Liver (tissue), 9 donors: ENCODE data around the gene SORL1. TPM values are rescaled to one million over a fixed set of nuclear protein-coding genes. Genes with fewer than 3 reads are reported as not detected.

Source experiments
- DNase-seq: peaks from one replicate; pipeline ENCODE4 v3.0.0-alpha.2; 2017; ENCODE audit warnings: low spot score
- H3K27ac ChIP-seq, 2 donors: one replicate each; pipeline ENCODE4 v1.7.0; 2013; ENCODE audit warnings: inconsistent platforms in 2 of 2, low read length in 2 of 2, control low read depth in 1 of 2, low read depth in 1 of 2, mild to moderate bottlenecking in 1 of 2
- H3K27me3 ChIP-seq, 4 donors: one replicate each; pipeline versions ENCODE4 v1.6.1 to v1.7.0; 2013; ENCODE audit warnings: low read length in 3 of 4, inconsistent platforms in 1 of 4, mild to moderate bottlenecking in 1 of 4, moderate library complexity in 1 of 4; ENCODE audit not compliant: control insufficient read depth in 4 of 4, insufficient read depth in 4 of 4
- H3K36me3 ChIP-seq, 4 donors: one replicate each; pipeline versions ENCODE4 v1.6.1 to v1.7.0; 2013; ENCODE audit warnings: low read length in 3 of 4, mild to moderate bottlenecking in 3 of 4, low read depth in 1 of 4, moderate library complexity in 1 of 4; ENCODE audit not compliant: control insufficient read depth in 4 of 4, insufficient read depth in 3 of 4
- H3K4me1 ChIP-seq, 4 donors: one replicate each; pipeline versions ENCODE4 v1.6.1 to v1.7.0; 2013; ENCODE audit warnings: low read length in 3 of 4, mild to moderate bottlenecking in 3 of 4, moderate library complexity in 1 of 4; ENCODE audit not compliant: control insufficient read depth in 4 of 4, insufficient read depth in 4 of 4
- H3K4me3 ChIP-seq, 3 donors: one replicate each; pipeline versions ENCODE4 v1.6.1 to v1.7.0; 2013; ENCODE audit warnings: low read length in 3 of 3, control low read depth in 1 of 3, low read depth in 1 of 3, mild to moderate bottlenecking in 1 of 3
- H3K9ac ChIP-seq, 2 donors: one replicate each; pipeline ENCODE4 v1.7.0; 2013; ENCODE audit warnings: low read length in 2 of 2, mild to moderate bottlenecking in 2 of 2, moderate library complexity in 2 of 2, control low read depth in 1 of 2, low read depth in 1 of 2
- H3K9me3 ChIP-seq, 4 donors: one replicate each; pipeline versions ENCODE4 v1.6.1 to v1.7.0; 2013; ENCODE audit warnings: low read length in 3 of 4; ENCODE audit not compliant: control insufficient read depth in 4 of 4
- ATF3 ChIP-seq: IDR thresholded peaks from 2 replicates; pipeline ENCODE4 v1.6.1; 2016; ENCODE audit warnings: antibody characterized with exemption
- EGR1 ChIP-seq, 2 donors: IDR thresholded peaks; 2 replicates each; pipeline ENCODE4 v1.6.1; 2016 to 2018; ENCODE audit warnings: antibody characterized with exemption in 2 of 2, low read depth in 2 of 2
- FOXA1 ChIP-seq: IDR thresholded peaks from 2 replicates; pipeline ENCODE4 v1.6.1; 2016; ENCODE audit warnings: antibody characterized with exemption
- GABPA ChIP-seq, 2 donors: IDR thresholded peaks in 1 of 2; conservative IDR thresholded peaks in 1 of 2; 2 replicates each; pipeline ENCODE4 v1.6.1; 2016; ENCODE audit warnings: antibody characterized with exemption in 2 of 2, mild to moderate bottlenecking in 1 of 2, moderate library complexity in 1 of 2
- HNF4A ChIP-seq, 2 donors: conservative IDR thresholded peaks; 2 replicates each; pipeline ENCODE4 v1.6.1; 2016; ENCODE audit warnings: antibody characterized with exemption in 2 of 2, mild to moderate bottlenecking in 2 of 2
- HNF4G ChIP-seq: IDR thresholded peaks from 2 replicates; pipeline ENCODE4 v1.6.1; 2016; ENCODE audit warnings: antibody characterized with exemption
- JUND ChIP-seq, 2 donors: IDR thresholded peaks; 2 replicates each; pipeline ENCODE4 v1.6.1; 2016; ENCODE audit warnings: antibody characterized with exemption in 2 of 2
- NR2F2 ChIP-seq: IDR thresholded peaks from 2 replicates; pipeline ENCODE4 v1.6.1; 2016; ENCODE audit warnings: antibody characterized with exemption
- REST ChIP-seq: IDR thresholded peaks from 2 replicates; pipeline ENCODE4 v1.6.1; 2016; ENCODE audit warnings: antibody characterized with exemption, mild to moderate bottlenecking
- RXRA ChIP-seq, 2 donors: IDR thresholded peaks; 2 replicates each; pipeline ENCODE4 v1.6.1; 2017 to 2018; ENCODE audit warnings: antibody characterized with exemption in 2 of 2, mild to moderate bottlenecking in 1 of 2
- SP1 ChIP-seq: IDR thresholded peaks from 2 replicates; pipeline ENCODE4 v1.6.1; 2018; ENCODE audit warnings: antibody characterized with exemption, mild to moderate bottlenecking
- TAF1 ChIP-seq: conservative IDR thresholded peaks from 2 replicates; pipeline ENCODE4 v1.6.1; 2016; ENCODE audit warnings: antibody characterized with exemption, mild to moderate bottlenecking
- YY1 ChIP-seq: IDR thresholded peaks from 2 replicates; pipeline ENCODE4 v1.6.1; 2016; ENCODE audit warnings: antibody characterized with exemption, mild to moderate bottlenecking
- WGBS: extraction: QIAGEN DNeasy Blood & Tissue Kit; methylation state at CpG from one replicate; pipeline ENCODE4 v1.1.7; 2013; 5-methylcytosine and 5-hydroxymethylcytosine counted together
- polyA plus RNA-seq, 2 donors: library from polyadenylated mRNA; stranded (reverse) in 1 of 2; unstranded in 1 of 2; fragments of 200-250 nt in 1 of 2; fragments of >200 nt in 1 of 2; fragmentation: Nextera tagmentation in 1 of 2; extraction: Ambion mirVana in 1 of 2; gene quantifications; one replicate each; pipeline versions ENCODE4 v1.2.1 to v1.2.3, GENCODE V29; 2013 to 2015
- total RNA-seq, 2 donors: library from RNA; depleted of rRNA; stranded (reverse); fragments of >200 nt; gene quantifications; one replicate each; pipeline ENCODE4 v1.2.3, GENCODE V29; 2014
- donor health status: healthy.
- donor health status: healthy.
- donor health status: healthy.
- donor health status: healthy.
- donor health status: healthy.

SORL1 gene
- total and polyA plus RNA-seq, 4 donors = 14.6 to 124 (median 25.4) TPM

- H3K36me3 ChIP-seq = peaks cover 0 to 7% (median 0%) of the 10 kb centered on the region in 4 donors
- no peaks in the 10 kb centered on the region for H3K27me3 ChIP-seq
- TF ChIP-seq NR2F2 = no peak
- TF ChIP-seq TAF1 = no peak
- TF ChIP-seq HNF4A (conservative IDR thresholded peaks at IDR 0.05) = peak in 1 of 2 donors; percentile 8
- TF ChIP-seq HNF4G = no peak
- no peak for TF ChIP-seq GABPA (IDR thresholded peaks at IDR 0.05 in 1 of 2, conservative IDR thresholded peaks at IDR 0.05 in 1 of 2)
- TF ChIP-seq SP1 = no peak
- no peak for TF ChIP-seq YY1
- TF ChIP-seq JUND (IDR thresholded peaks at IDR 0.05) = peak in 1 of 2 donors; percentile 48
- peak in 1 of 2 donors; percentile 15 for TF ChIP-seq EGR1 (IDR thresholded peaks at IDR 0.05; ENCODE audit: low read depth in 2 of 2)
- TF ChIP-seq RXRA (IDR thresholded peaks at IDR 0.05) = peak in 1 of 2 donors; percentile 11
- TF ChIP-seq ATF3 = no peak
- no peak overlapping the region for H3K27ac ChIP-seq
- H3K9ac ChIP-seq = no peak overlapping the region
- H3K9me3 ChIP-seq = no peaks in the 10 kb centered on the region
- DNase-seq = no peak
- WGBS = 86% methylated on average over 8 of the region's 8 CpGs
- no peak overlapping the region for H3K4me3 ChIP-seq
- peaks cover 0 to 35% (median 11%) of the 10 kb centered on the region in 4 donors for H3K4me1 ChIP-seq
Observed at GRCh38 chr11:121473064-121473777, 21.1 kb downstream of the SORL1 start.

- no peak overlapping the region for H3K9ac ChIP-seq
- peaks cover 0 to 11% (median 1%) of the 10 kb centered on the region in 4 donors for H3K36me3 ChIP-seq
- no peak overlapping the region for H3K27ac ChIP-seq
- H3K4me3 ChIP-seq = no peak overlapping the region
- TF ChIP-seq ATF3 (no peak), HNF4G (no peak), REST (no peak), FOXA1 (no peak), GABPA (IDR thresholded peaks at IDR 0.05 in 1 of 2, conservative IDR thresholded peaks at IDR 0.05 in 1 of 2) (no peak)
- WGBS = 97% methylated on average over 7 of the region's 7 CpGs
- peaks cover 0 to 35% (median 9%) of the 10 kb centered on the region in 4 donors for H3K4me1 ChIP-seq
- H3K9me3 ChIP-seq = no peaks in the 10 kb centered on the region
- DNase-seq = no peak
- H3K27me3 ChIP-seq = no peaks in the 10 kb centered on the region
Observed at GRCh38 chr11:121474680-121475079, 22.6 kb downstream of the SORL1 start.
